GM21717 (cell line): ENCODE measurements around the gene RSAD1.
"Not testable (repeated sequence)": the region's sequence is repeated elsewhere in the genome, so short reads cannot be mapped to it uniquely, and the experiment has no call there.

Experiments used
- ATAC-seq: cut with Tn5 transposase; IDR thresholded peaks from one replicate; pipeline ENCODE4 v1.9.1; 2021; ENCODE audit warnings: mild to moderate bottlenecking, moderate library complexity; ENCODE audit not compliant: unreplicated experiment

The RSAD1 gene

DNA sequence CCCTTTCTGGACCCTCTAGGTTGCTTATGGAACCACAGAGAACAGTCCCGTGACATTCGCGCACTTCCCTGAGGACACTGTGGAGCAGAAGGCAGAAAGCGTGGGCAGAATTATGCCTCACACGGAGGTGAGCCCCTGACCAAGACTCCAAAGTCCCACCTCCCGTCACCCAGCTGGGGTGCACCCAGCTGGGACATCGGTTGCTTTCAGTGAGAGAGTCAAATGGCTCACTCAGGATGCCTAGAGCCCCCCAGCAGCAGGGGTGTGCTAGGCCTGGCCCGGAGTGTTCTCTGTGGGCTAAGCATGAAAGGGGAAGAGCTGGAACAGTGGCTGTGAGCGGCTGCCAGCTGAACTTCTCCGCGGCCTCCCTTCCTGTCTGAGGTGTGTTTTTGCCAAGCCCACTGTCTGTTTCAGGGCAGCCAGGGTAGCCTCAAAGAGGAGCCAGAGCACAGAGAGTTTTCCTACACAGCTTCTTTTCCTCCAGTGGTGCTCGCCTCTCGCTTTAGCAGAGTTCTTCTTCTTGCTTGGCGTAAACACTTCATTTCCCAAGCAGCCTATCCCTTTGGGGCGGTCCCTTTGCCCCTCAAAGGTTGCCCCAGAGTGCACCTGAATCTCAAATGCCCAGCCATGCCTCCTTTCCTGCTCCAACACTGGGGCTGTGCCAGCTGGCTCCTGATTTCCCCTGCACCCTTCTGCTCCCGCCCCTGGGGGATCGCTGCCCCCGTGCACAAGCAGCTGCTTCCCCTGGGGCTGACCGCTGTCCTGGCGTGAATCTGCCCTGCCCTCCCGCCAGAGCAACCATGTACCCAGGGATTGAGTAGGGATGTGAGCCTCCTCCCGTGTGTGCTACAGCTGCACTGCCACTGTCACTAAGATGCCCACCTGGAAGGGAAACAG lies 7.4 kb upstream of the RSAD1 start:
- no peak for ATAC-seq

DNA sequence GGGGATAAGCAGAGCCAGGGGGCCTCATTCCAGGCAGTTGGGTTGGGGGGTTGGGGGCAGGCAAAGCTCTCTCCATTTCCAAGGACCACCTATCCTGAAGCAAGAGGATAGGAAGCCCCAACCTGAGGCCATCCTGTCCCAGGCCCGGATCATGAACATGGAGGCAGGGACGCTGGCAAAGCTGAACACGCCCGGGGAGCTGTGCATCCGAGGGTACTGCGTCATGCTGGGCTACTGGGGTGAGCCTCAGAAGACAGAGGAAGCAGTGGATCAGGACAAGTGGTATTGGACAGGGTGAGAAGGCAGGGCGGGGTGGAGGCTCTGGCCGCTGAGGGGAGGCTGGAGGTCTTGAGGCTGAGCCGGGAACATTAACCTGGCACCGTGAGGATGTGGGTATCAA lies 6.4 kb upstream of the RSAD1 start:
- no peak for ATAC-seq

DNA sequence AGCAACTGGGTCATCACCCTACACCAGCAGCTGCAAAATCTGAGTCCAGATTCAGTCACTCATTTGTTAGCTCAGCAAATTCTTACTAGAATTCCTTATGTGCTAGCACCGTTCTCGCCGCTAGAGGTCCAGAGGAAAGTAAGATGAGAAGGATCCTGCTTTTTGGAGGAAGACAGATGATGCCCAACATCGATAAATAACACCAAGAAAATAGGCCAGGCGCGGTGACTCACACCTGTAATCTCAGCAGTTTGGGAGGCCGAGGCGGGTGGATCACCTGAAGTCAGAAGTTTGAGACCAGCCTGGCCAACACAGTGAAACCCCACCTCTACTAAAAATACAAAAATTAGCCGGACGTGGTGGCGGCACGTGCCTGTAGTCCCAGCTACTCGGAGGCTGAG lies 5.9 kb upstream of the RSAD1 start:
- ATAC-seq, result not testable (repeated sequence)

DNA sequence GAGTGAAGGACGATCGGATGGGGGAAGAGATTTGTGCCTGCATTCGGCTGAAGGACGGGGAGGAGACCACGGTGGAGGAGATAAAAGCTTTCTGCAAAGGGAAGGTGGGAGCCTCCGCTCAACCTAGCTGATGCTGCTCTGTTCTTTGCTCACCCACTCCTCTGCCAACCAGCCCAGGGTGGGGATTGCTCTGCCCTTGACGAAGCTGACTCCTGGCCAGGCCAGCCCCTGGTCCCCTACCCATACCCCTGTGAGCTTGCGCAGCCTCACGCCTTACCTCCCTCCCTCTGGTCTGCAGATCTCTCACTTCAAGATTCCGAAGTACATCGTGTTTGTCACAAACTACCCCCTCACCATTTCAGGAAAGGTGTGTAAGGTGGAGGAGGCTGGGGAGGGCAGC lies 4.8 kb upstream of the RSAD1 start:
- no peak for ATAC-seq

DNA sequence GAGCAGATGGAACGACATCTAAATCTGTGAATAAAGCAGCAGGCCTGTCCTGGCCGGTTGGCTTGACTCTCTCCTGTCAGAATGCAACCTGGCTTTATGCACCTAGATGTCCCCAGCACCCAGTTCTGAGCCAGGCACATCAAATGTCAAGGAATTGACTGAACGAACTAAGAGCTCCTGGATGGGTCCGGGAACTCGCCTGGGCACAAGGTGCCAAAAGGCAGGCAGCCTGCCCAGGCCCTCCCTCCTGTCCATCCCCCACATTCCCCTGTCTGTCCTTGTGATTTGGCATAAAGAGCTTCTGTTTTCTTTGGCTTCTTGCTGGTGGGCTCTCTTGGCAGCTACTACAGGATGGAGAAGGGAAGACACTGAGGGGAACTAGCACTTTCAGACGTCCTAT lies 4.1 kb upstream of the RSAD1 start:
- no peak for ATAC-seq

DNA sequence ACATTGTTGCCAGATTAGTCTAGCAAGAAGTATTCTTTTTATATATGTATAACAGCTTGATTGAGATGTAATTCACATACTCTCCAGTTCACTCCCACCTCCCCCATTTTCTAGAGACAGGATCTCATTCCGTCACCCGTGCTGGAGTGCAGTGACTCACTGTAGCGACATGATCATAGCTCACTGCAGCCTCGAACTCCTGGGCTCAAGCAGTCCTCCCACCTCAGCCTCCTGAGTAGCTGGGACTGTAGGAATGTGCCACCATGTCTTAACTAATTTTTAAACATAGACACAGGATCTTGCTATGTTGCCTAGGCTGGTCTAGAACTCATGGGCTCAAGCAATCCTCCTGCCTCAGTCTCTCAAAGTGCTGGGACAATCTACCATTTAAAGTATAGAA lies 3.3 kb upstream of the RSAD1 start:
- ATAC-seq, result no peak

DNA sequence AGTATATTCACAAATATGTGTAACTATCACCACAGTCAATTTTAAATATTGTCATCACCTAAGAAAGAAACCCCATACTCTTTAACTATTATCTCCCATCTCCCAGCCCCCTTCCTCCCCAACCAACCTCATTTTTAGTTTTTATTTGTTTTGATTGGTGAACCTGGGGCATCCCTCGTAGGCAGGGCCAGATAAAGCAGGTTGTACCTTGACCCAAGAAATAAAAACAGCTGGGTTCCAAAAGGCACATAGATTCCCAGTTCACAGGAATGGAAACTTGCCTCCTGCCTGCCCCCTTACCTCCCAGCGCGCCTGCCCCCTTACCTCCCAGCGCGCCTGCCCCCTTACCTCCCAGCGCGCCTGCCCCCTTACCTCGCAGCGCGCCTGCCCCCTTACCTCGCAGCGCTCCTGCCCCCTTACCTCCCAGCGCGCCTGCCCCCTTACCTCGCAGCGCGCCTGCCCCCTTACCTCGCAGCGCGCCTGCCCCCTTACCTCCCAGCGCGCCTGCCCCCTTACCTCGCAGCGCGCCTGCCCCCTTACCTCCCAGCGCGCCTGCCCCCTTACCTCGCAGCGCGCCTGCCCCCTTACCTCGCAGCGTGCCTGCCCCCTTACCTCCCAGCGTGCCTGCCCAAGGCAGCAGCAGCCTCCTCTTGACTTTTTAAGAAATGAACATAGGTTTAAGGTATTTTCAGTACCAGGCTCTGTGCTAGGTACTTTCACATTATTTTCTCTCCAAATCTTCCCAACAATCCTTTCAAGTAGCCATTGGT lies 2.7 kb upstream of the RSAD1 start:
- ATAC-seq, result not testable (repeated sequence)

DNA sequence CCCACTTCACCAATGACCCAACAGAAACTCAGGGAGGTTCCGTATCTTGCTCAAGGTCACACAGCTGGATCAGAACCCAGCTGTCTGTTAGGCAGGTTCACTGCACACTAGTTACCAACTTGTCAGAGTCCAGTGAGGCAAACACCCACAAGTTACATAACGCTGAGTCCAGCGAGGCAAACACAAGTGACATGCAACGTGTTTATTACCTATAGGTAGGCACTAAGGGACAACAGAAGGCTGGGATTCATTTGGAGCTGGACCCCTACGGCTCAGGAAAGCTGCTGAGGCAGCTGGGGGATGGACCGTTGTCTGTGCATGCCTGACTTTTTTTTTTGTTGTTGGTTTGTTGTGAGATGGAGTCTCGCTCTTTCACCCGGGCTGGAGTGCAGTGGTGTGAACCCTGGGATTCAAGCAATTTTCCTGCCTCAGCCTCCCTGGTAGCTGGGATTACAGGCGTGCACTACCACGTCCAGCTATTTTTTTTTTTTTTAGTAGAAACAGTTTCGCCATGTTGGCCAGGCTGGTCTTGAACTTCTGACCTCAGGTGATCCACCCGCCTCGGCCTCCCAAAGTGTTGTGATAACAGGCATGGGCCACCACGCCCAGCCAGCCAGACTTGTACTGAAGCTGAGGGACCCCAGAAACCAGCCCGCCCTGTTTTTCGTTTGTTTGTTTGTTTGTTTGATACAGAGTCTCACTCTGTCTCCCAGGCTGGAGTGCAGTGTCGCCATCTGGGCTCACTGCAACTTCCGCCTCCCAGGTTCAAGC lies 1.9 kb upstream of the RSAD1 start:
- no peak for ATAC-seq

DNA sequence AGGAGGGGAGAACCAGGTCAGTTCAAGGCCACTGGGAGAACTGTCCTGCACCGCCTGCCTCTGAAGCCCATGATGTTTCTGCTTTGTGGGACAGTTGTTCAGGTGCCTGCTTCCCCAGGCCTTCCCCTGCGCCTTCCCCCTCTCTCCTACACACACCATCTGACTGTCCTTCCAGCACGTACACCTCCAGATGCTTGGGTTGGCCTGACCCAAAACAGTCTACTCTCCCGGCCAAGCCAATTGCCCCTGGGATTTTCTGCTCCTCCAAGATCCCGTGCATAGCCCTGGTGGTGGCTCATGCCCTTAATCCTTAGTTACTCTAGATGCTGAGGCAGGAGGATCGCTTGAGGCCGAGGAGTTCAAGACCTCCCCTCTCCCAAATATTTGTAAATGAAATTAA lies 684 bp upstream of the RSAD1 start:
- ATAC-seq, result no peak

DNA sequence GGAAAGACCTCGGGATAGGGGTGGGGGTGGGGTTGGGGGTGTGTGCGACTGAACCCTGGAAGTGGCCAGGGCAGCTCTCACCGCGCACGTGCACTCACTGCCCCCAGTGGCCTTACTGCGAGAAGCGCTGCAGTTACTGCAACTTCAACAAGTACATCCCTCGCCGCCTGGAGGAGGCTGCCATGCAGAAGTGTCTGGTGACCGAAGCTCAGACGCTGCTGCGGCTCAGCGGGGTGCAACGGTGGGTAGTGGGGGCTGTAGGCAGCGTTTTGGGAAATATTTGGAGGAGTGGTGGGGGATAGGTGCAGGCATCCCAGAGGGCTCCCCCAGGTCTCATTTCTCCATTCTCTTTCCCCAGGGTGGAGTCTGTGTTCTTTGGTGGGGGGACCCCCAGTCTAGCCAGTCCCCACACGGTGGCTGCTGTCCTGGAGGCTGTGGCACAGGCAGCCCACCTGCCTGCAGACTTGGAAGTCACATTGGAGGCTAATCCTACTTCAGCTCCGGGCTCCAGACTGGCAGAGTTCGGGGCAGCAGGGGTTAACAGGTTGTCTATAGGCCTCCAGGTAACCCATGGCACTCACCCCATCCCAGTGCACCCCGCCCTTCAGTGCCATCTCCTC lies 972 bp downstream of the RSAD1 start:
- no peak for ATAC-seq

DNA sequence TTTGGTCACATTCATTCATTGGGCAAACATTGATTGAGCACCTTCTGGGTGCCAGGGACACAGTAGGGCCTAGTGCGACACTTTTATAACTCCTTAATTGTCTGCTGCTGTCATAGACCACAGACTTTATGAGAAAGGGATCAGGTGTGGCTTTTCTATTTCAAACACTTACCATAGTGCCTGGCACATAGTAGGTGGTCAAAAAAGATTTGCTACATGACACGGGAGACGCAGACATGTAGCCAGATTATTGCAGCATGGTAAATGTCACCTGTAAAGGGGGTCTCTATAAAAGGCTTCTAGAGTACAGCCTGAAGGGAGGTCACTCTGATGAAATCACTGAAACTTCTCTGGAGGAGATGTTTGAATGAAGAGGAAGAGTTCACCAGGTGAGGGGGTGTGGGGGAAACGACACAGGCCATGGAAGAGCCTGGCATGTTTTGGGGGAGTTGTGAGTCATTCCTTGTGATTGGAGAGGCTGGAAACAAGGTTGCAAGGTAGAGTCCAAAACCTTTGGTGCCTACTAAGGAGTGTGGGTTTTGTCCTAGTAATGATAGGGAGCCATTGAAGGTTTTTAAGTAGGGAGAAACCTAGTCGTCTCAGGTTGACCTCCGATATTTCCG lies 1.6 kb downstream of the RSAD1 start:
- ATAC-seq, result no peak

DNA sequence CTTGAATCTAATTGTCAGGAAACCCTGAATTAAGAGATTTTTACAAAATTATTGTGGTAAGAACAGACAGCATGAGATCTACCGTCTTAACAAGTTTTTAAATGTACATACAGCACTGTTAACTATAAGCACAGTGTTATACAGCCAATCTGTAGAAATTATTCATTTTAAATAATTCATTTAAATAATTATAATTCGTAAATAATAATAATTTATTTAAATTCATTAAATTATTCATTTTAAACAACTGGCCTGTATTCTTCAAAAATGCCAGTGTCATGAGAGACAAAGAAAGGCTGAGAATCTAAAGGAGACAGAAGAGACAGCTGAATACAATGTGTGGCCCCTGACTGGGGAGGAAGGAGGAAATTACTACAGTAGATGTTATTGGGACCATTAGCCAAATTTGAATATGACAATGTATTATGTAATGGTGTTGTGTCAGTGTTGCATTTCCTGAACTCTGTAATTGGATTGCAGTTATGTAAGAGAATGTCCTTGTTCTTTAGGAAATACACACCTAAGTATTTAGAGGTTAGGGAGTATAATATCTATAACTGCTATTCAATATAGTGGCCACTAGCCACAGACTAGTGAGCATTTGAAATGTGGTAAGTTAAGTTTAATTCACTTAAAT lies 2.3 kb downstream of the RSAD1 start:
- ATAC-seq, result no peak

DNA sequence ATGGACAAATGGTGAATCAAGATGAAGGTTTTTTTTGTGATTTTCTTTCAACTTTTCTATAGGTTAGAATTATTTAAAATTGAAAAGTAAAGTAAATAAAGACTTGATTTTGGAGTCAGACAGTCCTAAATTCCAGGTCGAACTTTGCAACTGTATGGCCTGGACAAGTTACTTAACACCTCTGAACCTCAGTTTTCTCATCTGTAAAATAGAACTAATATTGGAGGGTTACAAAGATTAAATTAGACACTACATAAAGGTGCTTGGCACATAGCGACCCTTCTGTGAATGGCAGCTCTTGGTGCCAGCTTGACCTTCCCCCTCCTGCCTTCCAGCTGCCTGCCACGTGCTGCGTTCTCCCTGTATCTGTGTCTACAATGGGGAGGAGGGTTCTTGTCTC lies 3.0 kb downstream of the RSAD1 start:
- no peak for ATAC-seq

DNA sequence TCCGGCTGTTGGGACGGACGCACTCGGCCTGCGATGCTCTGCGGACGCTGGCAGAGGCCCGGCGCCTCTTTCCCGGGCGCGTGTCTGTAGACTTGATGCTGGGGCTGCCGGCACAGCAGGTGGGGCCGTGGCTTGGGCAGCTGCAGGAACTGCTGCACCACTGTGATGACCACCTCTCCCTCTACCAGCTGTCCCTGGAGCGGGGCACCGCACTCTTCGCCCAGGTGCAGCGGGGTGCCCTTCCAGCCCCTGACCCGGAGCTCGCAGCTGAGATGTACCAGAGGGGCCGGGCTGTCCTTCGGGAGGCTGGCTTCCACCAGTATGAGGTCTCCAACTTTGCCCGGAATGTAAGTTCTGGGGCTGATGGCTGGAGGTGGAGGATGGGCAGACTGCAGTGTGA lies 3.5 kb downstream of the RSAD1 start:
- ATAC-seq, result no peak

DNA sequence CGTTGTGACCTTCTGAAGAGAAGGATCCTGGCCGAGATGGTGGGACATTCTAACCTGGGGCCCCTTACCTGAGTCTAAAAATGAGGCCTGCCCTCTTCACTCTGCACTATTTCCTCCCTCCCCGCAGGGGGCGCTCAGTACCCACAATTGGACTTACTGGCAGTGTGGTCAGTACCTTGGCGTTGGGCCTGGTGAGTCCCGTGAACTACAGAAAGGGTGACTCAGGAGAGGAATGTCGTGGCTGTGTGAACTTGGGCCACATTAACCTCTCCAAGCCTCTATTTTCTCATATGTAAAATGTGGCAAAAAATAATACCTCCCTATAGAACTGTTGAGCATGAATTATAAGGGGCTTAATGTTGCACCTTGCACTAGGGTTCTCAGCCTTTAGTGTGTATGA lies 3.9 kb downstream of the RSAD1 start:
- no peak for ATAC-seq

DNA sequence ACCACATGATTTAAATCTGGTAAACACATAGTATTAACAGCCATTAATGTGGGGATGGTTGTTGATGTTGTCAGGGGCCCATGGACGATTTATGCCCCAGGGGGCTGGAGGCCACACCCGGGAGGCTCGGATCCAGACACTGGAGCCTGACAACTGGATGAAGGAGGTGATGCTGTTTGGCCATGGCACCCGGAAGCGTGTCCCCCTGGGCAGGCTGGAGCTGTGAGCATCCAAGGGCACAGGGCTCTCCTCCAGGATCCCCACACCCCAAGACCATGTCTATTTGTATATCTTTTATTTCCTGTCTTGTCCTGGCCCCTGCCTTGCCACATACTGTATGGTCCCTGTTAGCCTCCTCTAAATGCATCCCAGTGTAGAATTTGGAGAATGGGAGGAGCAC lies 4.6 kb downstream of the RSAD1 start:
- no peak for ATAC-seq

DNA sequence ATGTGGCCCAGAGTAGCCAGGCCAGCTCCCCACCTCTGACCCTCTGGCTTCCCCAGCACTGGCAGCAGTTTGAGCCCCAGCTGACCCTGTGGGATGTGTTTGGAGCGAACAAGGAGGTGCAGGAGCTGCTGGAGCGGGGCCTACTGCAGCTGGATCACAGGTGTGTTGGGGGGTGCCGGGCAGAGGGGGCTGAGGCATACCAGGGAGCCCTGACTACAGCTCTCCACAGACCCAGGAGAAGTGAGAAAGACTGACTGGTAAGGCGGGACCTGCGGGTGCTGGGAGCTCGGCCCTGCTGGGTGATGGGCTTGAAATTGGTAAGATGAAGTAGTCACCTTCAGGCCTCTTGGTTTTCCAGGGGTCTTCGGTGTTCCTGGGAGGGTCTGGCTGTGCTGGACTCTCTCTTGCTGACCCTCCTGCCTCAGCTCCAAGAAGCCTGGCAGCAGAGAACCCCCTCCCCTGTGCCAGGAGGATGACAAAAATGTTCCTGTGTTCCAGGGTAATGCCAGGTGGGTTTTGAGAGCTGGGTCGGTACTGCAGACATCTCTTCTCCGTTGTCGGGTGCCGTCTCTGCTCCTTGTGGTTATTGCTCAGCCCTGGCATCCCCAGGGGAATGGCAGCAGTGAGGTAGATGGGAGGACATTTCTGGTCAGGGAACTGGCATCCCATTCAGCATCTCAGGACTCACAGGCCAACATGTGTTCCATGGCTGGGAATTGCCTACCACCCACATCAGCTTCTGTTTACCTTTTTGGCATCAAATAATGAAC lies 5.9 kb downstream of the RSAD1 start:
- no peak for ATAC-seq

DNA sequence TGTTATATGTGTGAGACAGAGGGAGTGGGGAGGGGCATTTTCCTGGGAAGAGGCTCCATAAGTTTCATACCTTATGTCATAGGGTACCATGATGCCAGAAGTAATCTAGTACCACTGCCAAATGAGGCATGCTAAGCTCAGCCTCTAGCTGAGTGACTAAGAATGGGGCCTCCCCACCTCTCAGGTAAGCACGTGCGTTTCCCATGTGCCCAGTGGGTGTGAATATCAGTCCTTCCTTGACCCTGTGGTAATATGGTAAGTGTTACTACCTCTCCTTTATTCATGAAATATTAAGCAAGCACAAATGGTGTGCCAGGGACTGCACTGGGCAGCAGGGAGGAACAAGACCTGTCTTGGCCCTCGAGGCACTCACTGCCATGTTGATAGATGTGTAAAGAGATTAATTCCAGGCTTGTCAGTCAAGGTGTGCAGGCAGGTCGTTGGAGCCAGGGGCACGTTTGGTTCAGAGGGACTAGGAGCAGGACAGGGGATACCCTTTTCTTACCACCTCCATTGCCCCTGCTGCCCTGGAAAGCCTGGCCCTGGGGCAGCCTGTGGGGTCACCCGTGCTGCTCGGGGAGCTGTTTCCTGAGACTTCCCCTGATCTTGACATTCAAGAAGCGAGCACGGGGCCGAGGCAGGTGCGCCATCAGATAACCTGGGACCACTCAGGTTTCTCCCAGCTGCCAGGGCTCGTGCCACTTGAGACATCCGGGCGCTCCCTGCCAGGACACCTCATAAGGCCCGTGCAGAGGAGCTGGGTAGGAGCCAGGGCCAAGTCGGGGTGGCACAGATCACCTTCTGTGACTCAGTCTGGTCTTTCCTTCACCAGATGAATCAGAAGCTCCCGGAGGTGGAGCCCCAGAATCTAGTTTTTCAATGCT lies 8.8 kb downstream of the RSAD1 start:
- no peak for ATAC-seq
